Measurements from ENCODE around the gene PRR33.
A peak's percentile ranks its signal among the peaks of the same experiment; 100 is the strongest.
"Not testable (repeated sequence)": the region's sequence is repeated elsewhere in the genome, so short reads cannot be mapped to it uniquely, and the experiment has no call there.

The PRR33 gene

DNA sequence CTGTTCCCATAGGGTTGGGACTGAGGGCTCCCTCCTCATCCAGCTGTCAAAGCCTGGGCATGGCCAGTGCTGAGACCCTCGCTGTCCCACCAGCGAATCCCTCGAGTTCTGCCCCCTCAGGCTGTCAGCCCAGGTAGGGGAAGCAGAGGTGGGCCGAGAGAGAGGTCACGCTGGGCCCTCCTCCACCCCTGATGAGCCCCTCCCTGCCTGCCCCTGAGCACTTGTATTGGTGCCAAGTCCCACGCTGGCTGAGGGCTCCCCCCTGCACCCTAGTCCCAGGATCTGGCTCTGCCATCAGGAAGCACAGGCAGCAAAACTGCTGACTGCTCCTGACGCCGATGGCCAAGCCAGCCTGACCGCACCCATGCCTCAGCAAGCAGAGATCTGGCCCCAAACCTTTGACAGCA is 3.3 kb downstream of the PRR33 start:
- no peaks in the 10 kb centered on the region for H3K9me3 ChIP-seq (ENCODE audit: control insufficient read depth in 2 of 2, low read length in 2 of 2)
- H3K9ac ChIP-seq (ENCODE audit: low read depth in 1 of 2, low read length in 2 of 2) = no peak overlapping the region
- no peaks in the 10 kb centered on the region for H3K4me1 ChIP-seq (ENCODE audit: control insufficient read depth in 2 of 2, insufficient read depth in 2 of 2, low read length in 2 of 2)
- no peaks in the 10 kb centered on the region for H3K27me3 ChIP-seq (ENCODE audit: control insufficient read depth in 2 of 2, insufficient read depth in 2 of 2, low read length in 2 of 2)
- peaks cover 8 to 33% of the 10 kb centered on the region in 2 donors for H3K36me3 ChIP-seq (ENCODE audit: control insufficient read depth in 2 of 2, insufficient read depth in 2 of 2, low read length in 2 of 2)
- H3K4me3 ChIP-seq (ENCODE audit: low read length in 2 of 2) = no peak overlapping the region
- peak overlapping the region in 1 of 2 donors; percentile 9 for H3K27ac ChIP-seq (ENCODE audit: low read depth in 2 of 2, low read length in 2 of 2)

DNA sequence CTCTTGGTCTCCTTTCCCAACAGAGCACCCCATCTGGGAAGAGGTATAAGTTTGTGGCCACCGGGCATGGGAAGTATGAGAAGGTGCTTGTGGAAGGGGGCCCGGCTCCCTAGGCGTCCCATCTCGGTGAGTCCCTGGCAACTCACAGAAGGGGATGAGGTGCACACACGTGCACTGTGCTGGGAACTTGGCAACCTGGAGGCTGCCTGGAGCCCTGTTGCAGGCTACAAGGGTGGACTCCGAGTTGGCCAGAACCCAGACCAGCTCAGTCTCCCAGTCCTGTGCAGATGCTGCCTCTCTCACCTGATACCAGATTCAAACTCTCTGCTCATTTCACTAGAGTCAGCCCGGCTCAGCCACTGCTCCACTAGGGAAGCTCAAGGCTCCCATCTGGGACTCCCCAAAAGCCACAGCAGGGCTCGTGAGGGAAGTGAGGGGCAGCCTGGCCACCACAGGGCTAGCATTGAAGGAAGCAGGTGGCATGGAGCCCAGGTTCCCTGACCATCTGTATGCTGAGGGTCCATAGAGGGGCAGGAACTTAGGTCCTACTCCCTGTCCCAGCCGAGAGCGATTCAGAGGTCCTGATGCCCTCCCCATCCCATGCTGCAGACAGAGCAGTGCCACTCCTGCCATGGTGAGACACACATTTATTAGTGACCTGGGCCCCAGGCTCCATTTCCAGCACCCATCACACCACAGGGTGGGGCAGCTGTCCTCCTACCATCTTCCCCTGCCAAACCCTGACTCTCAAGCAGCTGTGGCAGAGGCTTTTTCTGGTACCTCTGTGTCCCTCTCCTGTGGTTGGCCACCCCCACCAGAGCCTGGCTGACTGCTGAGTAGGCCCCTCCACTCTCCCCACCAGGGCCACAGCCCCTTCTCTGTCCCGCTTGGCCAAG is 4.0 kb downstream of the PRR33 start:
- Histone ChIP-seq H3K36me3 (ENCODE audit: control insufficient read depth in 2 of 2, insufficient read depth in 2 of 2, low read length in 2 of 2) (peaks cover 8 to 36% of the 10 kb centered on the region in 2 donors), H3K4me1 (ENCODE audit: control insufficient read depth in 2 of 2, insufficient read depth in 2 of 2, low read length in 2 of 2) (no peaks in the 10 kb centered on the region), H3K9ac (ENCODE audit: low read depth in 1 of 2, low read length in 2 of 2) (no peak overlapping the region), H3K4me3 (ENCODE audit: low read length in 2 of 2) (no peak overlapping the region), H3K27me3 (ENCODE audit: control insufficient read depth in 2 of 2, insufficient read depth in 2 of 2, low read length in 2 of 2) (no peaks in the 10 kb centered on the region), H3K9me3 (ENCODE audit: control insufficient read depth in 2 of 2, low read length in 2 of 2) (no peaks in the 10 kb centered on the region), H3K27ac (ENCODE audit: low read depth in 2 of 2, low read length in 2 of 2) (no peak overlapping the region)

DNA sequence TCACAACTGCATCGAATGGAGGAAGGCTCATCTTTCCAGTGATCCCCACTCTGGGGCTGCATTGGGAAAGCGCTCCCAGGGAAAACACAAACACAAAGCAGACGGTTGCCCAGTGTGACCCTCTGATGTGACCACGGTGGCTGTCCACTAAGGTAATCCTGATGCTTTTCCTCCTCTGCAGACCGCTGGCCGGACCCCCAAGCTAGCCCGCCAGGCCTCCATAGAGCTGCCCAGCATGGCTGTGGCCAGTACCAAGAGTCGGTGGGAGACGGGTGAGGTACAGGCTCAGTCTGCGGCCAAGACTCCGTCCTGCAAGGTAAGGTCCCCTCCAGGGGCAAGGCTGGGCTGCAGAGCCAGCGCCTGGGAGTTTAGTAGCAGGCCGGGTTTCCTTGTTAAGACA is 5.1 kb downstream of the PRR33 start:
- peaks cover 8 to 36% of the 10 kb centered on the region in 2 donors for H3K36me3 ChIP-seq (ENCODE audit: control insufficient read depth in 2 of 2, insufficient read depth in 2 of 2, low read length in 2 of 2)
- H3K27ac ChIP-seq (ENCODE audit: low read depth in 2 of 2, low read length in 2 of 2); H3K27me3 ChIP-seq (ENCODE audit: control insufficient read depth in 2 of 2, insufficient read depth in 2 of 2, low read length in 2 of 2); H3K4me3 ChIP-seq (ENCODE audit: low read length in 2 of 2); H3K9ac ChIP-seq (ENCODE audit: low read depth in 1 of 2, low read length in 2 of 2); H3K9me3 ChIP-seq (ENCODE audit: control insufficient read depth in 2 of 2, low read length in 2 of 2); H3K4me1 ChIP-seq (ENCODE audit: control insufficient read depth in 2 of 2, insufficient read depth in 2 of 2, low read length in 2 of 2): not testable (repeated sequence)

DNA sequence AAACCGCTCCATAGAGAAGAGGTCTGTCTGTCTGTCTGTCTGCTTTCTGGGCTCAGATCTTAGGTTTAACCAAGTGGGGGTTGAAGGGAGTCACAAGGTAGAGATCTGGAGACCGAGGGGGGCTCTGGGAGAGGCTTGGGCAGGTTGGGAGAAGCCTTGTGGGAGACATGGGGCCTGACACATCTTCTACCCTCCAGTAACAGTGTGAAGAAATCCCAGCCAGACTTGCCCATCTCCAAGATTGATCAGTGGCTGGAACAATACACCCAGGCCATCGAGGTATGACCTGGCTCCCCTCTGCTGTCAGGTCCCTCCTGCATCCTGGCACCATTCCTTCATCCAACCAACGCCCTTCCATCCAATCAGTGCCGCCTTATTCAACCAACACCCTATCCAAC is 7.4 kb downstream of the PRR33 start:
- H3K9ac ChIP-seq (ENCODE audit: low read depth in 1 of 2, low read length in 2 of 2) = no peak overlapping the region
- no peak overlapping the region for H3K4me3 ChIP-seq (ENCODE audit: low read length in 2 of 2)
- H3K9me3 ChIP-seq (ENCODE audit: control insufficient read depth in 2 of 2, low read length in 2 of 2) = no peaks in the 10 kb centered on the region
- no peaks in the 10 kb centered on the region for H3K27me3 ChIP-seq (ENCODE audit: control insufficient read depth in 2 of 2, insufficient read depth in 2 of 2, low read length in 2 of 2)
- H3K4me1 ChIP-seq (ENCODE audit: control insufficient read depth in 2 of 2, insufficient read depth in 2 of 2, low read length in 2 of 2) = peaks cover 0 to 4% of the 10 kb centered on the region in 2 donors
- H3K27ac ChIP-seq (ENCODE audit: low read depth in 2 of 2, low read length in 2 of 2) = no peak overlapping the region
- H3K36me3 ChIP-seq (ENCODE audit: control insufficient read depth in 2 of 2, insufficient read depth in 2 of 2, low read length in 2 of 2) = peaks cover 8 to 36% of the 10 kb centered on the region in 2 donors

DNA sequence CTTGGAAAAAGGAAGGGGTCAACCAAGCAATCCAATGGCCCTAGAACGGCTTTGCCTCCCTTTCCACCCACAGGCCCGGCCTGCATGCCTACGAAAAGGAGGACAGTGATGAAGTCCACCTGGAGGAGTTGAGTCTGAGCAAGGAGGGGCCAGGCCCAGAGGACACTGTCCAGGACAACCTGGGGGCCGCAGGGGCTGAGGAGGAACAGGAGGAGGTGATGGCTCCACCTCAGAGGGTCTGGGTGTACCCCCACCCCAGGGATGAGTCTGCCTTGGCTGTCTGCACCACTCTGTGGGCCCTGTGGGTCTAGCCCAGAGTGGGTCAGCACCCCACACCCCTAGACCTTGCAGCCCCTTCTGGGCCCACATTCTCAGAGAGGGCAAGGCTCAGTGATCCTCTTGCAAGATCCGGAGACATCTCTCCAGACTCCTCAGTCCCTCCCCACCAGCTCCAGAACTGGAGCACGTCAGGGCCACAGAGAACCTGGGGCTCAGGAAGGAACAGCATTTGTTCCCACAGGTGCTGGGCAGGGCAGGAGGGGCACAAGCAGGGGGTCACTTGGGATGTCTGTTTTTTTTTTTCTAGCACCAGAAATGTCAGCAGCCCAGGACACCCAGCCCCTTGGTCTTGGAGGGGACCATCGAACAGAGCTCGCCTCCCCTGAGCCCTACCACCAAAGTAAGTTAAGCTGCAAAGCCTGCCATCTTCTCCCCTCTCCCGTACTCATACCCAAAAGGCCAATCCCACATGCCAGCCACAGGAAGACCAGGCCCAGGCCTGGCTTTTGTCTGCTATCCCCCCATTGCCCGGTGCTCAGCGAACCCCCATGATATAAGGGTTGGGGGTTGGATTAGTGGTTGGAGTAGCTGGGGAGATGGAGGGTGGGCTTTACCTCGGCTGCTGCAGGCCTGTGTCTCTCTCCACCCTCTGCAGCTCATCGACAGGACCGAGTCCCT is 8.1 kb downstream of the PRR33 start:
- H3K27ac ChIP-seq (ENCODE audit: low read depth in 2 of 2, low read length in 2 of 2) = no peak overlapping the region
- H3K9ac ChIP-seq (ENCODE audit: low read depth in 1 of 2, low read length in 2 of 2) = no peak overlapping the region
- peaks cover 0 to 6% of the 10 kb centered on the region in 2 donors for H3K4me1 ChIP-seq (ENCODE audit: control insufficient read depth in 2 of 2, insufficient read depth in 2 of 2, low read length in 2 of 2)
- H3K36me3 ChIP-seq (ENCODE audit: control insufficient read depth in 2 of 2, insufficient read depth in 2 of 2, low read length in 2 of 2) = peaks cover 8 to 36% of the 10 kb centered on the region in 2 donors
- no peaks in the 10 kb centered on the region for H3K9me3 ChIP-seq (ENCODE audit: control insufficient read depth in 2 of 2, low read length in 2 of 2)
- H3K4me3 ChIP-seq (ENCODE audit: low read length in 2 of 2) = no peak overlapping the region
- no peaks in the 10 kb centered on the region for H3K27me3 ChIP-seq (ENCODE audit: control insufficient read depth in 2 of 2, insufficient read depth in 2 of 2, low read length in 2 of 2)

DNA sequence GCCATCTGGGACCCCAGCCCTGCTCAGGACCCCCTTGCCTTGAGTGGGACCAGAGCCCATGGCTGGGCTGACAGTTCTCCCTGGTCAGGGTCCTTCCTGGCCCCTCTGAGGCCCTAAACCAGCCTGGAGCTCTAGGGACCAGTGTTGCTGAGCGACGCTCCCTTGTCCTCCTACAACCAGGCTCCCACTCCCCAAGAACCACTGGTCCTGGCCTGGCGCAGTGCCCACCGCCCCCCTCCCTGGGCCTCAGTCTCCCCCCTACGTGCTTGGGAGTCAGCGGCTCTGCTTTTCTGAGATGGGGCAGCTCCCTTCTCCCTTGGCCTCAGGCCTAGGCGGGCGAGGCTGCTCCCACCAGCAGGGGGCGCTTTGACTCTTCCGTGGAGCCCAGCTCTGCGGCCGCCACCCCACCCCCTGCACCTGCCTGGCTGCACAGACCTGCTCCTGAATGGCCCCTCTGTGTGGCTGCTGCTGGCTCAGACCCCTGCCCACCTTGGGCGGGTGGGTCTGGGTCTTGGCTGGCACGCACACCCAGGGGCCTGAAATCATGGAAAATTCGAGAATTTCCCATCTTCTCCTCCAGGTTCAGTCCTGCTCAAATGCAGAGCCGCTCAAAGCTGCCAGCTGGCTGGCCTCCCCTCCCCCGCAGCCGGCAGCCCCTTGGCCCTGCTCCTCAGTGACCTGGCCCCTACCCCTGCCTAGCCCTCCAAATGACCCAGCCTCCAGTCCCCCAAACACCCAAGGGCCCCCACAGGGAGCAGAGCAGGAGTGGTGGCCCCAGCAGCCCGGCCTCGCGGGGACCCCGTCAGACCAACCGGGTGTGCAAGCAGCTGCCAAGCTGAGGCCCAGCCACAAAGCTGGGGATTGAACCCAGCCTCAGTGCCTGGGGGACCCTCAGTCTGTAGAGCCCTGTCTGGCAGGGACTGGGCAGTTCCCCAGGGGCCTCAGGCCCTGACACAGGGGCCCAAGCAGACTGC is 9.1 kb downstream of the PRR33 start:
- Histone ChIP-seq H3K4me3 (ENCODE audit: low read length in 2 of 2) (no peak overlapping the region), H3K9me3 (ENCODE audit: control insufficient read depth in 2 of 2, low read length in 2 of 2) (no peaks in the 10 kb centered on the region), H3K4me1 (ENCODE audit: control insufficient read depth in 2 of 2, insufficient read depth in 2 of 2, low read length in 2 of 2) (peaks cover 4 to 7% of the 10 kb centered on the region in 2 donors), H3K9ac (ENCODE audit: low read depth in 1 of 2, low read length in 2 of 2) (no peak overlapping the region), H3K27me3 (ENCODE audit: control insufficient read depth in 2 of 2, insufficient read depth in 2 of 2, low read length in 2 of 2) (no peaks in the 10 kb centered on the region), H3K27ac (ENCODE audit: low read depth in 2 of 2, low read length in 2 of 2) (peak overlapping the region; percentile 28 to 67), H3K36me3 (ENCODE audit: control insufficient read depth in 2 of 2, insufficient read depth in 2 of 2, low read length in 2 of 2) (peaks cover 8 to 29% of the 10 kb centered on the region in 2 donors)

DNA sequence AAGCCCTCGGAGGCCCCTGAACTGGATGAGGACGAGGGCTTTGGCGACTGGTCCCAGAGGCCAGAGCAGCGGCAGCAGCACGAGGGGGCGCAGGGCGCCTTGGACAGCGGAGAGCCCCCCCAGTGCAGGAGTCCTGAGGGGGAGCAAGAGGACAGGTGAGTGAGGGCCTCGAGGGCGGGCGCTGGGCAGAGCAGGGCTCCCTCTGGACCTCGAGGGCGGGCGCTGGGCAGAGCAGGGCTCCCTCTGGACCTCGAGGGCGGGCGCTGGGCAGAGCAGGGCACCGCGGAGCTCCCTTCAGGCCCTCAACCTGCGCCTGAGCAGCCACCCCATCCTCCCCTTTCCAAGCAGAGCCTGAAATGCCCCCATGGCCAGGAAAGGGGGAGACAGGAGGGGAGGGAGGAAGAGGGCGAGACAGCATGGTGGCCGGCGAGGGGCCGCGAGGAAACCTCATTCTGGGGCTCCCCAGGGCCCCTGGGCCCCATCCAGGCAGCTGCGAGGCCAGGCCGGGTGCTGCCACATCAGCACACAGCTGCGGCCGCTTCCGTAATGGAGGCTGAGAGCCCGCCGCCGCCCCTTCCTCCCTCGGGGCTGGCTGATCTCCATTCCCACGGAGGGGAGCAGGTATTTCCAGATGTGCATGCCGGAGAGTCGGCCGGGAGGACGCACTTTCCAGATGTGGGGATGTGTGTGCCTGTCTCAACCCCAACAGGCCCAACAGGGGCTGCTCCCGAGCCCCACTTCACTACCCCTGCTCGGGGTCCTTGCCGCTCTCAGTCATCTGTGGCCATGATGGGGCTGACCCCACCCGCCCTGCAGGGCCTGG is 10.0 kb downstream of the PRR33 start:
- H3K36me3 ChIP-seq (ENCODE audit: control insufficient read depth in 2 of 2, insufficient read depth in 2 of 2, low read length in 2 of 2) = peaks cover 8 to 27% of the 10 kb centered on the region in 2 donors
- peaks cover 6 to 10% of the 10 kb centered on the region in 2 donors for H3K4me1 ChIP-seq (ENCODE audit: control insufficient read depth in 2 of 2, insufficient read depth in 2 of 2, low read length in 2 of 2)
- H3K27me3 ChIP-seq (ENCODE audit: control insufficient read depth in 2 of 2, insufficient read depth in 2 of 2, low read length in 2 of 2) = no peaks in the 10 kb centered on the region
- H3K9me3 ChIP-seq (ENCODE audit: control insufficient read depth in 2 of 2, low read length in 2 of 2) = no peaks in the 10 kb centered on the region
- H3K27ac ChIP-seq (ENCODE audit: low read depth in 2 of 2, low read length in 2 of 2) = peak overlapping the region; percentile 51 to 67
- H3K9ac ChIP-seq (ENCODE audit: low read depth in 1 of 2, low read length in 2 of 2) = no peak overlapping the region
- H3K4me3 ChIP-seq (ENCODE audit: low read length in 2 of 2) = no peak overlapping the region

DNA sequence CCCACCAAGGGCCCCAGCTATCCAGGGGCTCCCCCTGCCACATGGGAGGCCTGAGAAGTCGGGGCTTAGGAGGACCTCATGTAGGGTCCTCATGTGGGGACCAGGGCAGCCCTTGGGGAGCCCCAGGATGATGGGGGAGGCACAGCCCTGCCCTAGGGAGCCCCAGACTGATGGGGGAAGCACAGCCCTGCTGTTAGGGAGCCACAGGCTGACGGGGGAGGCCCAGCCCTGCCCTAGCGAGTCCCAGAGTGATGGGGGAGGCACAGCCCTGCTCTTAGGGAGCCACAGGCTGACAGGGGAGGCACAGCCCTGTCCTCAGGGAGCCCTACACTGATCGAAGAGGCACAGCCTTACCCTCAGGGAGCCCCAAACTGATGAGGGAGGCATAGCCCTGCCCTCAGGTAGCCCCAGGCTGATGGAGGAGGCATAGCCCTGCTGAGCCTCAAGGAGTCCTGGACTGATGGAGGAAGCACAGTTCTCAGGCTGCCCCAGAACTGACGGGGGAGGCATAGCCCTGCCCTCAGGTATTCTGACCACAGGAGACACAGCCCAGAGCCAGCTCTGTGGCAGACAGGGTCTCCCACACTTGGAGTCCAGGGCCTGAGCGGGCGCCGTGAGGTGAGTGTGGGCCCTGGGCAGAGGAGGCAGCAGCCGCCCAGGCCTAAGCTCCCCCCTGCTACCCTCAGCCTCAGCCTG is 10.8 kb downstream of the PRR33 start:
- Histone ChIP-seq H3K4me3 (ENCODE audit: low read length in 2 of 2) (no peak overlapping the region), H3K36me3 (ENCODE audit: control insufficient read depth in 2 of 2, insufficient read depth in 2 of 2, low read length in 2 of 2) (peaks cover 6 to 23% of the 10 kb centered on the region in 2 donors), H3K4me1 (ENCODE audit: control insufficient read depth in 2 of 2, insufficient read depth in 2 of 2, low read length in 2 of 2) (peaks cover 6 to 10% of the 10 kb centered on the region in 2 donors), H3K27me3 (ENCODE audit: control insufficient read depth in 2 of 2, insufficient read depth in 2 of 2, low read length in 2 of 2) (no peaks in the 10 kb centered on the region), H3K27ac (ENCODE audit: low read depth in 2 of 2, low read length in 2 of 2) (peak overlapping the region; percentile 51 to 67), H3K9ac (ENCODE audit: low read depth in 1 of 2, low read length in 2 of 2) (peak overlapping the region in 1 of 2 donors; percentile 17), H3K9me3 (ENCODE audit: control insufficient read depth in 2 of 2, low read length in 2 of 2) (no peaks in the 10 kb centered on the region)

All from mucosa of rectum (tissue), 2 donors.